Hepatic stellate cell (primary cell): ENCODE results near the gene LIMCH1.
"Not testable (repeated sequence)": the region's sequence is repeated elsewhere in the genome, so short reads cannot be mapped to it uniquely, and the experiment has no call there.

Source experiments
- DNase-seq: peaks from one replicate; pipeline ENCODE4 v3.0.0; 2011; ENCODE audit warnings: low spot score

The LIMCH1 gene

DNA sequence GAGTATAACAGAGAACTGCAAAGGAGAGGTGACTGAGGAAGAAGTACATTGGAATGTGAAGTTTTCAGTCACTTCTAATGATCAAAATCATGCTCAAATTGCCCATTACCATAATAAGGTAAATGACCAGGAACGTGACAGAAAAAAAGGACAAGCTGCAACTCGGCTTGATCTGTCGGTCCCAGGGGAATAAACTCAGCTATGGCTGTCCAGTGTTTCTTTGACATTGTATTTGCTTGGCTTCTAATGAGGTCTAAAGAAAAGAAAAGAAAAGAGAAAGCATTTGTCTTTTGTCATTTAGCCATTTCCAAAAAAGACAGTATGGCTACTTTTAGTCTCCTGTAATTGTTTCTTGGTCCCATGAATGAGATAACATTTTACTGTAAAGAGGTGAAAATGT lies 185.3 kb downstream of the LIMCH1 start:
- no peak for DNase-seq

- DNase-seq: no peak
Measured at GRCh38 chr4:41725254-41725653, 187.3 kb downstream of the LIMCH1 start.

DNA sequence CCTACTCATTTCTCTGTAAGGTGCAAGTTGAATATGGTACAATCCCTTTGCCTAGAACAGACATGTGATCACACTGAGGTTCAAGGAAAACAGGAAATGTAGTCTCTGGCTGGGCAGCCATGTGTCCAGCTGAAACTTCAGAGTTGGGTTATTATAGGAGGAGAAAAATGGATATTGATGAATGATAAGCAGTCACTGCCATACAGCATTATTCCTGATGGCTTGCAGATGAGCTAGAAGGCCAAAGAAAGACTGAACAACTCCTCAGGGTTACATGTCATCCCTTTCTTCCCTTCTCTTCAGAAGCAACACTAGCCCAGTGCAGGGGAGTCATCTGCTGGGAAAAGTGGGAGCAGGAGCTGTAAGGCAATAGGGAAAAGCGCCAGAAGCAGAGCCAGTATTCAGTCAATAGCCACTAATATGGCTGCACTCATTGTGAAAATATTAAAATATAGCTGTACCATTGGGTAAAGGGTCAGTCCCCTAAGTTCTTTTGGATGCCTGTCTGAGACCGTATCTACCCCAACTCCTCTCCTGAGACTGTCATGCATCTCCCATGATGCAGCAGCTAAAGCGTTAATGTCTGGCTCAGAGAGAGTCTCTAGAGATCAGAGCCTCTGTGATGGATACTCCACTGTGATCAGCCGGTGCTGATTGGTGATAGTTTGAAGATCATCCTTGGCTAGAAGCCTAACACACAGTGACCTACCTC lies 190.1 kb downstream of the LIMCH1 start:
- DNase-seq: no peak

GRCh38 chr4:41728573-41728913 lies 190.6 kb downstream of the LIMCH1 start:
- DNase-seq: no peak

DNA sequence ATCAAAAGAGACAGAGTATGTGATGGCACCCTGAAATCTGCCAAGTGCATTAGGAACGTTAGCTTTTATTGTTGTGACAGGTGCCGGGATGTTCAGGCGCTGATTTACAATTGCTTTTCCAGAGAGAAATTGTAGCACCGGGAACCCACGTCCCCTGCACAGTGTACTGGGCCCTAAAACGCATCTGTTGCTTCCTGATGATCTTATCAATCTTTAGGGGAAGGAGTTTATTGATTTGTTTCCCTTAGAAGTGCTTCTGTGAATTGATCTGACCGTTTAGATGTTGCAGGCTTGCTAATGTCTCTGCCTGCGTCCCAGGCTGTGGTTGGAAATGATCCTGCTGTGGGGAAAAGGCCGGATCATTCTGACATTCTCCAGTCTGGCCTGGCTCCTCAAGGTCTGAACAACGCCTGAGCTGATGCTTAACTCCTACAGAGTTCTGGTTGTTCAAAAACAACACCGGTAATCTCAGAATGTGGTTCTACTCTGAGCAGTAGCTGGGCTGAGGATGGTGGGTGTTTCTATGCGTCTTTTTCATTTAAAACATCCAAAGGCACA lies 193.7 kb downstream of the LIMCH1 start:
- no peak for DNase-seq

GRCh38 chr4:41734371-41734770 lies 196.4 kb downstream of the LIMCH1 start:
- no peak for DNase-seq

GRCh38 chr4:41737491-41737890 lies 199.5 kb downstream of the LIMCH1 start:
- not testable (repeated sequence) for DNase-seq

GRCh38 chr4:41741354-41741753 lies 203.4 kb downstream of the LIMCH1 start:
- DNase-seq: no peak

DNA sequence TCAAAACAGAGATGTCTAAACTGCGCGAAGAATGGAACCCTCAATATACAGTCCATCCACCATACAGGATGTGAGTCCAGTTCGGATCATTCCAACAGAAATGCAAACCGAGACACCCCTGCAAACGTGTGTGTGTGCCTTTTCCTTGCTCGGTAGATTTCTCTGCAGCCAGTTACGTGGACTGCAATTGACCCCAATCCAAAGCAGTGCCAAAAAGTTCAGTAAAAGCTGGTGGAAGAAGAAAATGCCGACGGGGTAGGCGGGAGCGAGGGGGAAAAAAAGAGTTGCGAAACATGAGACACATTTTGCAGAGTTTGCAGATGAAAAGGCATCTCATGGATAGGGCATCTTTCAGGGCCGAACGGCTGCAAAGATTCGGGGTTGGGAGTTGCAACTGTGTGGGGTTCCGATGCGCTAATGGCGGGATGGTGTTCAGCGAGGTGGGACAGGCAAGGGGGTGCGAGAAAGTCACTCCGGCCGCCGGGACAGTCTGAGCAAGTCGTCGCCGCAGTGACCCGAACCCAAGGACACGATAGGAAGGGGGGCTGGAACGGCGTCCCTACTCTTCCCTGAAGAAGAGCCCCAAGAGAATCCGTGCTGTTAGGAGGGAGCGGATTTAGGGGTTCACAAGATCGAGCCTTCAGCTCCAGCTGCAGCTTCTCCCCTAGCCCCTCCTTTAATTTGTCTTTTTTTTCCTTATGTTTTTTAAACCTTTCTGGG lies 206.8 kb downstream of the LIMCH1 start:
- DNase-seq: no peak

DNA sequence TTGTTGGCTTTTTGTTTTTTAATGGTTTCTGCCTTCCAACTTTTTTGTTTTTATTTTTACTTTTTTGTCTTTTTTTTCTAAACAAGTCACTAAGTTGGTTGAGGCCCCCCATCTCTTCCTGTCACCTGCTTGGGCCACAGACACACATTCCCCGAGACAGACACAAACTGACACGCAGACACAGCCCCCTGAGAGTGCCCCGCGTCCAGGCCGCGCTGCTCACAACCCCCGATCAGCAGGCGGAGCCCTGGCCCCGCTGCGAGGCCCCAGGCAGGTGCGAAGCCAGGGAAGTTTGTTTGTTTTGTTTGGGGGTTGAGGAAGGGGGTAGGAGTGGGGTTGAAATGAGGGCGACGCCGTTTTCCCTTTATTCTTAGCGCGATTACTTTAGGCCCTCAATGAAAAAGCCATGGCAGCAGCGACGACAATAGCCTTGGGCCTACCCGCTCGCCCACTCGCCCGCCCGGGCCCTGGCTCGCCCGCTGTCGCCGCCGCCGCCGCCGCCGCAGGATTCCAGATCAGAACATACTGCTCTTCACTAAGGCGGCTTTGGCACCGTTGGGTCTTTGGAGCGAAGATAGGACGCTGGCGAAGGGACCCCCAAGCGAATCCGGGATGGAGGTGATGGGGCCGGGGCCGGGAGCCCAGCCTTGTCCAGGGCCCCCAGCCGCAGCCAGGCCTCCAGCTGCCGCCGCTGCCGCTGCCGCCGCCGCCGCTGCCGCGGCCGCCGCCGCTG lies 207.5 kb downstream of the LIMCH1 start:
- no peak for DNase-seq

DNA sequence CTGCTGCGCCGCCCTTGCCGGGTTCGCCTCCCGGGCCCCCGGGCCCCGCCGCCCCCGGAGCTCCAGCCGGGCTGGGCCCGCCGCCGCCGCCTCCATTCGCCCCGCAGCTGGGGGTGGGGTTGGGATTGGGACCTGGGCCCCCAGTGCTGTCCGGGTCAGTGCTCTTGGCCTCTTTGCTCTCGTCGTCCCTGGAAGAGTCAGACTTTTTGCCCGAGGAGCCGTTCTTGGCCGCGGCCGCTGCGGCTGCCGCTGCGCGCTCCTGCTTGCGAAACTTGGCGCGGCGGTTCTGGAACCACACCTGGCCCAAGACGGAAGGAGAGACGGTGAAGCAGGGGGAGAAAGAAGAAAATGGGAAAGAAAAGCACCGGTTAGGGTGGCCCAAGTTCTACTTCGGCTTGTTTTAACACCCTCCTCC lies 208.1 kb downstream of the LIMCH1 start:
- DNase-seq: no peak

- DNase-seq: no peak
Measured at GRCh38 chr4:41746440-41747229, 208.7 kb downstream of the LIMCH1 start.

DNA sequence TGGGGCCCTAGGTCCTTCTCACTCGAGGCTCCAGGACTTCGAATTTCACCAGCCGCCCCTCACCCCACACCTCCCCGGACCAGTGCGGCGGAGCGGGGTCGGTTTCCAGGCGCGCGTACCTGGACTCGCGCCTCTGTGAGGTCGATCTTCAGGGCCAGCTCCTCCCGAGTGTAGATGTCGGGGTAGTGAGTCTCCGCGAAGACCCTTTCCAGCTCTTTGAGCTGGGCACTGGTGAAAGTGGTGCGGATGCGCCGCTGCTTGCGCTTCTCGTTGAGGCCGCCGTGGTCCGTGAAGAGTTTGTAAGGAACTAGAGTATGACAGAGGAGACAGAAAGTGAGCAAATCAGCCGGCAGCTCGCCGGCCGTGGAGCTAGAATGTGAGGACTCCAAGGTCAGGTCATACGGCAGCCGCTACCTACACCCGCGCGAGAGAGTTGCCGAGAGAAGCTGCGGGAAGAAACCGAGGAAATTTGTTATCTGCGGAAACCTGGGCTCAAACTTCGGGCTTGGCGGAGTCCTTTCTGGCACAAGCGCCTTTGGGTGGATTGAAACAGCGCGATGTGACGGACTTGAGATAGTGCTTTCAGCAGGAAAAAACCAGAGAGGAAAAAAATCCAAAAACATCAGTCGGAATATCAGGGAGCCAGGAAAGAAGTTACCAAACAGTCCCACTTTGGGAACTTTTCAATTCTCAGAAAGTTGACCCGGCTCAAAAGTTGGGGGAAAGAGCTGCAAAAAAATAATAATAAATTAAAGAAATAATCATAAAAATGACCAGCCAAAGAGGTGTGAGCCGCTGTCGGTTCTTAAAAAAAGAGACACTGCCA lies 209.5 kb downstream of the LIMCH1 start:
- DNase-seq: no peak

DNA sequence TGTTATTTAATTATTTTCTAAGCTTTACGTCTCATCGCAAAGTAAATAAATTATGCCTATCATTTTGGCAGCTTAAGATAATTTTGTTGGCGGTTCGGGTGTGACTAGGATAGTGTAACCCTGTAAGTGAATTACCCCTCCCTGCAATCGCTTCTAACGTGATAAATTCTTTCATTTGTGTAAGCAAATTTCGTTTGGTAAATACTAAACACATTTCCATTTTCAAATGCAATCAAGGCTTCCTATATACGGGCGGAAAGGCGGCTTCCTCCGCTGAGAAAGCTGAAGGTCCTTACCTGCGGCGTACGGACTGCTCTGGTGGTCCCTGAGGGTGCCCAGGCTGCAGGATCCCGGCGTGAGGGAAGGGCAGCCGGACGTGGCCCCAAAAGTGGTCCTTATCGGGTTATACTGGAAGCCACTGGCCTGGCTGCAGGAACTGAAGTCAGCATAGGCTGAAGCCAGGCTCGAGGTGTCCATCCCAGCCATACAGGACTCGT lies 210.2 kb downstream of the LIMCH1 start:
- DNase-seq: no peak

DNA sequence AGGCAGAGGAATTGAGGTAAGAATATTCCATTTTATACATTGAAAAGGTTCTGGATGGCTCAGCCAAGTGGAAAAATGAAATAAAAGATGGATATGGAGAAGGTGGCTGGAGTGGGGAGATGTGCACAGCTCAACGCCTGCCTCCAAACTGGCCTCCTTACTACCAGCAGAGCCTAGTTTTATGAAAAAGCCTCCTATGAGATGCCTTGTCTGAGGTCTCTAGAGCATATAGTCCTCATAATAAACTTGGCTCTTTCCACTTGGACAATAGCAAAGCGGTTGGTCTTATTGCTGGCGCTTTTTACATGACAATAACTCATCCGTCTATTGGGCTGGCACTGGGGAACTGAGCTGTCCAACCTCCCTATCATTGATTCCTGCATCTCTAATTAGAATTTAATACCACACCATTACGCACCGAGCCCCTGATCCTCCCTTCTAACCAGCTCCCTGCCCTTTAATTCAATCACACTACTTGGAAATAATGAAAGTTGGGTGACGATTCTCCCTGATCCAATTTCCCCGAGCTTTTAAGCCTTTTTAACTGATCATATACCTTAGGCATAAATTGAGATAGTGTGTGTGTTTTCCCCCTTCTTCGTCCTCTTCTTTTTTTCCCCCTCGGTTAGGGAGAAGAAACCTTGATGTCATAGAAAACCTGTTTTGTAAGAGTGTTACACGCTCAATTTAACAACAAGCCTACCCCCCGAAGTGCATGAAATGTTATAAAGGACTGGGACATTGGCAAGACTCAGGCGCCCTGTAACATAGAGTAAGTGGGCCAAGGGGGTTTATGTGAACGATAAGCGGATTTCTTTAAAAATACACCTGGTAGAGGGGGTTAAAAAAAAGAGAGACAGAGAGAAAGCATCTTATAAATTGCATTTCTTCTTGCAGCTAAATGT lies 210.9 kb downstream of the LIMCH1 start, which contains the start of gene PHOX2B:
Gene PHOX2B, minus strand, starts transcription at position 155 of the 905 bp plus-strand sequence. Its CDS starts 115 bp downstream, at position 40.
- no peak for DNase-seq

DNA sequence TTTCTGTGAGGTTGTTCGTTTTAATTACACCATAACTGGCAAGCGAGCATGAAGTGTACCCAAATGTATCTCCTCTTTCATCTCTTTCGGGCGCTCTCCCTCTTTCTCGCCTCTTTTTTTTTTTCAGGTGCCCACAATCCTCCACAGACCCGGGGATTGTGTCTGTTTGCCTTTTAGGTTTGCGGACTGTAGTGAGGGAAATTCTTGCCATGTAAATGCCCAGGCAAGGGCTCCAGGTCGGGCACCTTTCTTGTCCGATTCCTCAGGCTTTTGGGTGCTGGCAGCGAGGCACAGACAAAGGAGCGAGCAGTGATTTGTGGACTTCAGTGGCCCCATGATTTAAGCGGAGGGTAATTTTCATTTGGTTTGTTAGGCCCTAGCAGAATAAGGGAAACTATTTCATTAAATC lies 211.7 kb downstream of the LIMCH1 start:
- DNase-seq: no peak
